HUES48 (cell line): ENCODE data around the gene HCRTR2.
"Not testable (repeated sequence)": the region's sequence is repeated elsewhere in the genome, so short reads cannot be mapped to it uniquely, and the experiment has no call there.

Experiments used
- H3K27ac ChIP-seq: one replicate; pipeline ENCODE4 v1.7.0; 2013; ENCODE audit warnings: low read depth, low read length, inconsistent platforms
- H3K27me3 ChIP-seq: 2 replicates; pipeline ENCODE4 v1.6.1; 2013; ENCODE audit warnings: mild to moderate bottlenecking, low read length; ENCODE audit not compliant: control insufficient read depth, insufficient read depth
- H3K36me3 ChIP-seq: 2 replicates; pipeline ENCODE4 v1.6.1; 2013; ENCODE audit warnings: low read length; ENCODE audit not compliant: control insufficient read depth, insufficient read depth
- H3K4me1 ChIP-seq: 2 replicates; pipeline ENCODE4 v1.6.1; 2013; ENCODE audit warnings: mild to moderate bottlenecking, low read length; ENCODE audit not compliant: control insufficient read depth, insufficient read depth
- H3K4me3 ChIP-seq: 2 replicates; pipeline ENCODE4 v1.5.1; 2013; ENCODE audit warnings: mild to moderate bottlenecking, low read depth, low read length
- H3K9ac ChIP-seq: 2 replicates; pipeline ENCODE4 v1.6.1; 2013; ENCODE audit warnings: mild to moderate bottlenecking, low read depth, low read length, moderate library complexity
- H3K9me3 ChIP-seq: 2 replicates; pipeline ENCODE4 v1.6.1; 2013; ENCODE audit warnings: low read length; ENCODE audit not compliant: control insufficient read depth, insufficient read depth

HCRTR2 gene

GRCh38 chr6:55281215-55281614, 106.9 kb downstream of the HCRTR2 start:
- Histone ChIP-seq H3K36me3 (no peaks in the 10 kb centered on the region), H3K27me3 (no peaks in the 10 kb centered on the region), H3K27ac (no peak overlapping the region), H3K4me3 (no peak overlapping the region), H3K9me3 (no peaks in the 10 kb centered on the region), H3K4me1 (peaks cover 15% of the 10 kb centered on the region), H3K9ac (no peak overlapping the region)

- no peak overlapping the region for H3K4me3 ChIP-seq
- H3K36me3 ChIP-seq, result no peaks in the 10 kb centered on the region
- no peak overlapping the region for H3K9ac ChIP-seq
- no peak overlapping the region for H3K27ac ChIP-seq
- peaks cover 12% of the 10 kb centered on the region for H3K4me1 ChIP-seq
- no peaks in the 10 kb centered on the region for H3K27me3 ChIP-seq
- H3K9me3 ChIP-seq, result no peaks in the 10 kb centered on the region
Observed at GRCh38 chr6:55282115-55282514, 107.8 kb downstream of the HCRTR2 start.

GRCh38 chr6:55286824-55287223, 112.5 kb downstream of the HCRTR2 start:
- no peaks in the 10 kb centered on the region for H3K27me3 ChIP-seq
- H3K9me3 ChIP-seq, result no peaks in the 10 kb centered on the region
- H3K27ac ChIP-seq, result no peak overlapping the region
- H3K4me1 ChIP-seq, result no peaks in the 10 kb centered on the region
- H3K9ac ChIP-seq, result no peak overlapping the region
- H3K36me3 ChIP-seq, result no peaks in the 10 kb centered on the region
- H3K4me3 ChIP-seq, result no peak overlapping the region

GRCh38 chr6:55290736-55291135, 116.4 kb downstream of the HCRTR2 start:
- Histone ChIP-seq H3K4me3 (no peak overlapping the region), H3K36me3 (no peaks in the 10 kb centered on the region), H3K27me3 (no peaks in the 10 kb centered on the region), H3K4me1 (no peaks in the 10 kb centered on the region), H3K9me3 (no peaks in the 10 kb centered on the region), H3K27ac (no peak overlapping the region), H3K9ac (no peak overlapping the region)

- Histone ChIP-seq H3K4me3 (no peak overlapping the region), H3K4me1 (no peaks in the 10 kb centered on the region), H3K36me3 (no peaks in the 10 kb centered on the region), H3K9me3 (no peaks in the 10 kb centered on the region), H3K27me3 (no peaks in the 10 kb centered on the region), H3K9ac (no peak overlapping the region), H3K27ac (no peak overlapping the region)
Observed at GRCh38 chr6:55293116-55293515, 118.8 kb downstream of the HCRTR2 start.

- H3K9ac ChIP-seq, H3K4me3 ChIP-seq, H3K27me3 ChIP-seq, H3K27ac ChIP-seq, H3K36me3 ChIP-seq, H3K9me3 ChIP-seq, H3K4me1 ChIP-seq: not testable (repeated sequence)
Observed at GRCh38 chr6:55297214-55297613, 122.9 kb downstream of the HCRTR2 start.

GRCh38 chr6:55299286-55299985, 125.1 kb downstream of the HCRTR2 start:
- H3K36me3 ChIP-seq, result no peaks in the 10 kb centered on the region
- no peak overlapping the region for H3K9ac ChIP-seq
- H3K27ac ChIP-seq, result no peak overlapping the region
- H3K4me1 ChIP-seq, result no peaks in the 10 kb centered on the region
- no peaks in the 10 kb centered on the region for H3K27me3 ChIP-seq
- no peak overlapping the region for H3K4me3 ChIP-seq
- no peaks in the 10 kb centered on the region for H3K9me3 ChIP-seq

GRCh38 chr6:55304747-55305146, 130.4 kb downstream of the HCRTR2 start:
- Histone ChIP-seq H3K4me3 (no peak overlapping the region), H3K9me3 (no peaks in the 10 kb centered on the region), H3K36me3 (no peaks in the 10 kb centered on the region), H3K9ac (no peak overlapping the region), H3K27me3 (no peaks in the 10 kb centered on the region), H3K27ac (no peak overlapping the region), H3K4me1 (no peaks in the 10 kb centered on the region)

GRCh38 chr6:55319961-55320695, 145.8 kb downstream of the HCRTR2 start:
- Histone ChIP-seq H3K27ac (no peak overlapping the region), H3K9me3 (no peaks in the 10 kb centered on the region), H3K27me3 (no peaks in the 10 kb centered on the region), H3K9ac (no peak overlapping the region), H3K4me1 (no peaks in the 10 kb centered on the region), H3K4me3 (no peak overlapping the region), H3K36me3 (no peaks in the 10 kb centered on the region)

- H3K9me3 ChIP-seq, result no peaks in the 10 kb centered on the region
- H3K27ac ChIP-seq, result no peak overlapping the region
- H3K36me3 ChIP-seq, result no peaks in the 10 kb centered on the region
- no peaks in the 10 kb centered on the region for H3K4me1 ChIP-seq
- no peaks in the 10 kb centered on the region for H3K27me3 ChIP-seq
- H3K4me3 ChIP-seq, result no peak overlapping the region
- no peak overlapping the region for H3K9ac ChIP-seq
Observed at GRCh38 chr6:55320696-55321086, 146.4 kb downstream of the HCRTR2 start.

GRCh38 chr6:55327169-55327568, 152.9 kb downstream of the HCRTR2 start, which contains the start of gene GFRAL:
GFRAL (plus strand) TSS chr6:55327469; CDS start chr6:55327555, 86 bp downstream.
- Histone ChIP-seq H3K27ac (no peak within 1 kb of the TSS), H3K4me1 (no peaks in the 10 kb centered on the region), H3K4me3 (no peak within 1 kb of the TSS), H3K9ac (no peak within 1 kb of the TSS), H3K9me3 (no peaks in the 10 kb centered on the region), H3K27me3 (no peaks in the 10 kb centered on the region), H3K36me3 (no peaks in the 10 kb centered on the region)
